ENCODE data around the gene C12orf50.

GRCh38 chr12:88067301-88067700, 38.1 kb upstream of the C12orf50 start:
- no peak for TF ChIP-seq EZH2 (IDR thresholded peaks at IDR 0.05; ENCODE audit: borderline replicate concordance, low read length)
- TF ChIP-seq CTCF (IDR thresholded peaks at IDR 0.05; ENCODE audit: low read length): no peak
